RWPE1 (cell line): ENCODE results near the gene TIAM2.

Experiments used
- CTCF ChIA-PET: fragments of 350-600 bp; sonication (Branson Sonifier 250); formaldehyde crosslinking; extraction: SDS; loops from one replicate; lab custom pipeline; 2021; lab: Yijun Ruan, JAX
- POLR2A ChIA-PET: fragments of 400-600 bp; formaldehyde crosslinking; extraction: SDS; loops from one replicate; lab custom pipeline; 2020; ENCODE audit warnings: antibody characterized with exemption; ENCODE audit not compliant: low non-redundant PET; lab: Yijun Ruan, JAX
- DNase-seq: peaks from one replicate; pipeline ENCODE4 v3.0.0; 2012; ENCODE audit warnings: low spot score
- H3K27ac ChIP-seq: fragments of 450-650 bp; 2 replicates; pipeline ENCODE4 v1.5.1; 2017
- CTCF ChIP-seq: fragments of 450-650 bp; conservative IDR thresholded peaks from 2 replicates; pipeline ENCODE4 v1.5.1; 2017; ENCODE audit warnings: low read depth, mild to moderate bottlenecking

The TIAM2 gene

GRCh38 chr6:155154158-155154830 is 159.2 kb downstream of the TIAM2 start:
- DNase-seq = peak; percentile 57
- H3K27ac ChIP-seq = peak overlapping the region; percentile 39
- no peak for TF ChIP-seq CTCF
- ChIA-PET POLR2A (no interaction called here), CTCF (interaction anchor here (0.5 kb wide), 1 partner anchor 16 kb away, joined by 3 read pairs; no protein-coding TSS in a partner anchor)

GRCh38 chr6:155155787-155156447 is 160.8 kb downstream of the TIAM2 start:
- POLR2A ChIA-PET = no interaction called here
- DNase-seq = no peak
- no peak overlapping the region for H3K27ac ChIP-seq
- CTCF ChIA-PET = no interaction called here
- no peak for TF ChIP-seq CTCF

- POLR2A ChIA-PET = no interaction called here
- TF ChIP-seq CTCF = no peak
- CTCF ChIA-PET = no interaction called here
- peak overlapping the region; percentile 27; the same call in 1 of the 2 replicates for H3K27ac ChIP-seq
- DNase-seq = no peak
These were observed 162.0 kb downstream of the TIAM2 start for GRCh38 chr6:155157101-155157500.

GRCh38 chr6:155158030-155158843 is 163.1 kb downstream of the TIAM2 start:
- DNase-seq = peak; percentile 60
- ChIA-PET POLR2A (no interaction called here), CTCF (interaction anchor here (0.6 to 0.7 kb wide), 3 partner anchors 132 to 853 kb away, joined by 3 to 6 read pairs (median 5); no protein-coding TSS in a partner anchor)
- peak overlapping the region; percentile 53 for H3K27ac ChIP-seq
- no peak for TF ChIP-seq CTCF

- CTCF ChIA-PET = no interaction called here
- no peak overlapping the region for H3K27ac ChIP-seq
- no peak for DNase-seq
- no peak for TF ChIP-seq CTCF
- POLR2A ChIA-PET = no interaction called here
These were observed 167.6 kb downstream of the TIAM2 start for GRCh38 chr6:155162682-155163081.

GRCh38 chr6:155163601-155164000 is 168.5 kb downstream of the TIAM2 start:
- no peak for TF ChIP-seq CTCF
- H3K27ac ChIP-seq = no peak overlapping the region
- POLR2A ChIA-PET = no interaction called here
- no peak for DNase-seq
- CTCF ChIA-PET = no interaction called here
